Psoas muscle (tissue), 8 donors: ENCODE measurements around the gene OR9G1. TPM values are rescaled to one million over a fixed set of nuclear protein-coding genes. Genes with fewer than 3 reads are reported as not detected.

Experiments used
- ATAC-seq, 4 donors: fragments of 200-7000 bp; cut with Tn5 transposase; one replicate each; pipeline ENCODE4 v1.9.1; 2020; ENCODE audit warnings: moderate library complexity in 3 of 4, mild to moderate bottlenecking in 2 of 4
- DNase-seq, 2 donors: peaks; one replicate each; pipeline ENCODE4 v3.0.0-alpha.2; 2020
- H3K27ac ChIP-seq: fragments of 200-600 bp; one replicate; pipeline ENCODE4 v1.8.0; 2022
- H3K27me3 ChIP-seq, 3 donors: fragments of 200-600 bp in 1 of 3; one replicate each; pipeline versions ENCODE4 v1.6.1 to v1.8.0; 2013 to 2022; ENCODE audit warnings: low read length in 2 of 3, mild to moderate bottlenecking in 2 of 3, moderate library complexity in 1 of 3; ENCODE audit not compliant: insufficient read depth in 3 of 3
- H3K36me3 ChIP-seq, 2 donors: fragments of 200-600 bp in 1 of 2; one replicate each; pipeline versions ENCODE4 v1.6.1 to v1.8.0; 2013 to 2022; ENCODE audit warnings: low read depth in 1 of 2, mild to moderate bottlenecking in 1 of 2, moderate library complexity in 1 of 2; ENCODE audit not compliant: insufficient read depth in 1 of 2
- H3K4me1 ChIP-seq: fragments of 200-600 bp; one replicate; pipeline ENCODE4 v1.8.0; 2022
- H3K4me3 ChIP-seq: fragments of 200-600 bp; one replicate; pipeline ENCODE4 v1.8.0; 2022; ENCODE audit warnings: mild to moderate bottlenecking
- H3K9me3 ChIP-seq: fragments of 200-600 bp; one replicate; pipeline ENCODE4 v1.8.0; 2022
- WGBS, 3 donors: extraction: QIAGEN DNeasy Blood & Tissue Kit; methylation state at CpG; one replicate each; pipeline versions ENCODE4 v1.1.6 to v1.1.7; 2013; 5-methylcytosine and 5-hydroxymethylcytosine counted together
- intact Hi-C, 2 donors: fragments of 100-400 bp; cut with DNase I; formaldehyde crosslinking; loops; one replicate each; pipeline versions ENCODE4 v1.11.0 to v1.14.2; 2022
- polyA plus RNA-seq, 3 donors: library from polyadenylated mRNA; stranded (reverse); fragments of 200-250 nt; gene quantifications; one replicate each; pipeline ENCODE4 v1.2.3, GENCODE V29; 2013
- total RNA-seq, 4 donors: library from RNA; stranded (reverse); fragmentation: NEBNext Ultra II Directional in 2 of 4; extraction: Animal tissue kit (Norgen Biotek cat#: 25700) in 2 of 4; gene quantifications; one replicate each; pipeline versions ENCODE4 v1.2.1 to v1.2.4, GENCODE V29; 2021 to 2023
- TF ChIP-seq, protein P1 (sequence below): fragments of 200-600 bp; IDR thresholded peaks from one replicate; pipeline ENCODE4 v1.8.0; 2022; ENCODE audit warnings: antibody characterized with exemption
- donor health status: healthy with polysubstance abuse.
- donor health status: DM: no; HTN: no; CAD: no; lungs with moderate emphysema.
- donor health status: Bipolar disorder and iron deficiency.
- donor health status: healthy.
- donor health status: DM: yes; HTN: yes; CAD: no.
- donor health status: DM: no; HTN: no; CAD: no.
- donor health status: DM: no; HTN: no; CAD: no.
- donor health status: DM: yes; HTN: yes; CAD: no.

OR9G1 gene
- total and polyA plus RNA-seq, 7 donors = not detected

GRCh38 chr11:56740107-56740506, 41.2 kb downstream of the OR9G1 start:
- no peaks in the 10 kb centered on the region for H3K27me3 ChIP-seq
- H3K27ac ChIP-seq = no peak overlapping the region
- no peak overlapping the region for H3K4me3 ChIP-seq
- intact Hi-C loops = no loop called here
- TF ChIP-seq, protein P1, sequence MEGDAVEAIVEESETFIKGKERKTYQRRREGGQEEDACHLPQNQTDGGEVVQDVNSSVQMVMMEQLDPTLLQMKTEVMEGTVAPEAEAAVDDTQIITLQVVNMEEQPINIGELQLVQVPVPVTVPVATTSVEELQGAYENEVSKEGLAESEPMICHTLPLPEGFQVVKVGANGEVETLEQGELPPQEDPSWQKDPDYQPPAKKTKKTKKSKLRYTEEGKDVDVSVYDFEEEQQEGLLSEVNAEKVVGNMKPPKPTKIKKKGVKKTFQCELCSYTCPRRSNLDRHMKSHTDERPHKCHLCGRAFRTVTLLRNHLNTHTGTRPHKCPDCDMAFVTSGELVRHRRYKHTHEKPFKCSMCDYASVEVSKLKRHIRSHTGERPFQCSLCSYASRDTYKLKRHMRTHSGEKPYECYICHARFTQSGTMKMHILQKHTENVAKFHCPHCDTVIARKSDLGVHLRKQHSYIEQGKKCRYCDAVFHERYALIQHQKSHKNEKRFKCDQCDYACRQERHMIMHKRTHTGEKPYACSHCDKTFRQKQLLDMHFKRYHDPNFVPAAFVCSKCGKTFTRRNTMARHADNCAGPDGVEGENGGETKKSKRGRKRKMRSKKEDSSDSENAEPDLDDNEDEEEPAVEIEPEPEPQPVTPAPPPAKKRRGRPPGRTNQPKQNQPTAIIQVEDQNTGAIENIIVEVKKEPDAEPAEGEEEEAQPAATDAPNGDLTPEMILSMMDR = no peak
- no peaks in the 10 kb centered on the region for H3K4me1 ChIP-seq
- H3K9me3 ChIP-seq = no peaks in the 10 kb centered on the region
- no peaks in the 10 kb centered on the region for H3K36me3 ChIP-seq
- 80 to 83% (median 83%) methylated on average over 3 of the region's 3 CpGs for WGBS, 3 donors
- no peak for ATAC-seq
- DNase-seq = no peak

- H3K36me3 ChIP-seq = no peaks in the 10 kb centered on the region
- H3K4me3 ChIP-seq = no peak overlapping the region
- no peaks in the 10 kb centered on the region for H3K4me1 ChIP-seq
- no peak for DNase-seq
- no peak overlapping the region for H3K27ac ChIP-seq
- no peaks in the 10 kb centered on the region for H3K9me3 ChIP-seq
- TF ChIP-seq, protein P1 = no peak
- no peak for ATAC-seq
- intact Hi-C loops = no loop called here
- 73 to 87% (median 75%) methylated on average over 4 of the region's 4 CpGs for WGBS, 3 donors
- no peaks in the 10 kb centered on the region for H3K27me3 ChIP-seq
Measured at GRCh38 chr11:56740886-56741285, 42.0 kb downstream of the OR9G1 start.

GRCh38 chr11:56748597-56748996, 49.7 kb downstream of the OR9G1 start, which contains the start of gene OR9G4:
OR9G4 (minus strand) TSS chr11:56748697; CDS start chr11:56743766, 4,931 bp downstream.
- TF ChIP-seq, protein P1 = no peak
- DNase-seq = no peak
- no peak within 1 kb of the TSS for H3K4me3 ChIP-seq
- no peaks in the 10 kb centered on the region for H3K36me3 ChIP-seq
- intact Hi-C loops = no loop called here
- no peaks in the 10 kb centered on the region for H3K9me3 ChIP-seq
- no peak for ATAC-seq
- no peak within 1 kb of the TSS for H3K27ac ChIP-seq
- no peaks in the 10 kb centered on the region for H3K27me3 ChIP-seq
- H3K4me1 ChIP-seq = no peaks in the 10 kb centered on the region
- 11 to 17% (median 16%) methylated on average over 1 of the region's 1 CpG for WGBS, 3 donors

GRCh38 chr11:56750190-56750589, 51.3 kb downstream of the OR9G1 start:
- intact Hi-C loops = no loop called here
- Histone ChIP-seq H3K4me1 (no peaks in the 10 kb centered on the region), H3K9me3 (no peaks in the 10 kb centered on the region), H3K36me3 (no peaks in the 10 kb centered on the region), H3K27ac (no peak overlapping the region), H3K27me3 (no peaks in the 10 kb centered on the region), H3K4me3 (no peak overlapping the region)
- TF ChIP-seq, protein P1 = no peak
- no peak for ATAC-seq
- WGBS, 3 donors = 83 to 93% (median 86%) methylated on average over 5 of the region's 5 CpGs
- DNase-seq = no peak

GRCh38 chr11:56751480-56751879, 52.6 kb downstream of the OR9G1 start:
- intact Hi-C loops = no loop called here
- Histone ChIP-seq H3K27me3 (no peaks in the 10 kb centered on the region), H3K27ac (no peak overlapping the region), H3K9me3 (no peaks in the 10 kb centered on the region), H3K4me3 (no peak overlapping the region), H3K4me1 (no peaks in the 10 kb centered on the region), H3K36me3 (no peaks in the 10 kb centered on the region)
- ATAC-seq (no peak), DNase-seq (no peak)
- TF ChIP-seq, protein P1 = no peak
- WGBS, 3 donors = 81 to 90% (median 86%) methylated on average over 5 of the region's 5 CpGs
